GM23248 (cell line): ENCODE measurements around the gene C8G.

Source experiments
- EZH2 ChIP-seq: fragments of 200-600 bp; sonication (generic); IDR thresholded peaks from 2 replicates; pipeline ENCODE4 v1.6.1; 2018; ENCODE audit warnings: antibody characterized with exemption, mild to moderate bottlenecking; ENCODE audit not compliant: insufficient read depth, poor library complexity, severe bottlenecking
- EZH2phosphoT487 ChIP-seq: fragments of 200-600 bp; sonication (generic); IDR thresholded peaks from 2 replicates; pipeline ENCODE4 v1.6.1; 2018; ENCODE audit warnings: antibody characterized with exemption, moderate library complexity, mild to moderate bottlenecking, low read depth; ENCODE audit not compliant: insufficient read depth

DNA sequence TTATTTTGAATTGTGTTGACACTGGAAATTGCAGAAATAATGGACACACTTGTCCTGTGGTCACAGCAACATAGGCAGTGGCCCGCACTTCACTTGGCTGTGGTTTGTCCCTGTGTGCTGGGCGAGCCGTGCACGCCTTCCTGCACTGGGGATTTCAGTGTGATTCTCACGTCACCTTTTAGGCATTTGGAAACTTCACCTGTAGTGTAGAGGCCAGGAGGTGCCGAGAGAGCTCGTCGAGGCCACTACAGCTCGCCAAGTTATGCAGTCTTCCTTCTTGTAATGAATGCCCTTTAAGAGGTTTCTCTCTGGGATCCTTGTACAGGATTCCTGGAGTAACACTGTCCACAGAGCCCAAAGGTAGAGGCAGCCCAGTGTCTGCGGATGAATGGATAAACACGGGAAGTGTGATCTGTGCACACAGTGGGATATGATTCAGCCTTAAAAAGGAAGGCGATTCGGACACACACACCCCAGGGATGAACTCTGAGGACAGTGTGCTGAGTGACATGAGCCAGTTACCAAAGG lies 44.0 kb upstream of the C8G start:
- TF ChIP-seq EZH2, result no peak
- TF ChIP-seq EZH2phosphoT487, result no peak
